ENCODE results near the gene ROR2. TPM values are rescaled to one million over a fixed set of nuclear protein-coding genes. Genes with fewer than 3 reads are reported as not detected.

The ROR2 gene
- total and polyA plus RNA-seq, 2 of the 13 experiments (the other 11 are each of a cell fraction or from before 2014, with no cell fraction given): not detected

GRCh38 chr9:91516081-91516480, 433.9 kb downstream of the ROR2 start:
- no peaks in the 10 kb centered on the region for H3K4me1 ChIP-seq (ENCODE audit: insufficient read depth, low read length)
- H3K36me3 ChIP-seq (replicated peaks in 1 of 2; ENCODE audit: control insufficient read depth in 1 of 2, insufficient read depth in 2 of 2, low read length in 2 of 2): no peaks in the 10 kb centered on the region
- H3K4me3 ChIP-seq (replicated peaks in 1 of 3; ENCODE audit: insufficient read depth in 1 of 3, low read depth in 2 of 3, low read length in 3 of 3): no peak overlapping the region
- no peak overlapping the region for H2AFZ ChIP-seq (ENCODE audit: low read length)
- no peak overlapping the region for H3K27ac ChIP-seq (ENCODE audit: extremely low read length, insufficient read depth, low read length)
- POLR2A ChIA-PET: no interaction called here
- 0 out of 5 replicates have a peak, but pooled peaks cover 0 to 4% of the 10 kb centered on the region in 2 experiments for H3K27me3 ChIP-seq (ENCODE audit: control insufficient read depth in 1 of 2, insufficient read depth in 2 of 2, low read length in 2 of 2)
- BruUV-seq (replicated peaks): no TSS peak
- H3K79me2 ChIP-seq (ENCODE audit: insufficient read depth, low read length): no peaks in the 10 kb centered on the region
- H3K9me3 ChIP-seq (ENCODE audit: low read length): no peaks in the 10 kb centered on the region
- intact Hi-C loops (cut with micrococcal nuclease; ENCODE audit: unreplicated experiment) (no loop called here), in situ Hi-C loops (cut with HindIII; ENCODE audit: extremely low pct_ligation_motif_present, low pct_unique_long_range_greater_than_20kb) (no loop called here)
- FAIRE-seq (no peak), DNase-seq (ENCODE audit: low spot score) (no peak), ATAC-seq (no peak)
- TF ChIP-seq THAP8 (CRISPR knock-in tag; IDR thresholded peaks at IDR 0.05; ENCODE audit: borderline replicate concordance) (no peak), MYPOP (CRISPR knock-in tag; IDR thresholded peaks at IDR 0.05) (no peak), ZNF841 (CRISPR knock-in tag; IDR thresholded peaks at IDR 0.05; ENCODE audit: borderline replicate concordance) (no peak), ZNF891 (CRISPR knock-in tag; IDR thresholded peaks at IDR 0.05) (no peak), ZFP90 (CRISPR knock-in tag; IDR thresholded peaks at IDR 0.05; ENCODE audit: borderline replicate concordance) (no peak), MXD3 (CRISPR knock-in tag; IDR thresholded peaks at IDR 0.05) (no peak), MAFG (CRISPR knock-in tag; IDR thresholded peaks at IDR 0.05) (no peak), ZBTB21 (CRISPR knock-in tag; IDR thresholded peaks at IDR 0.05) (no peak), MED13 (CRISPR knock-in tag; IDR thresholded peaks at IDR 0.05) (no peak), ZNF432 (CRISPR knock-in tag; IDR thresholded peaks at IDR 0.05; ENCODE audit: borderline replicate concordance) (no peak), ONECUT2 (CRISPR knock-in tag; IDR thresholded peaks at IDR 0.05) (no peak), ZNF552 (CRISPR knock-in tag; IDR thresholded peaks at IDR 0.05; ENCODE audit: borderline replicate concordance) (no peak), FOXK1 (CRISPR knock-in tag; IDR thresholded peaks at IDR 0.05; ENCODE audit: borderline replicate concordance, low read depth) (no peak)
- WGBS (ENCODE audit: low lambda C conversion rate): 44% methylated on average over 4 of the region's 4 CpGs
- no peak overlapping the region for H3K9ac ChIP-seq (ENCODE audit: insufficient read depth, low read depth, low read length)
- no peak overlapping the region for H3K4me2 ChIP-seq (ENCODE audit: low read depth, low read length)
- CTCF ChIA-PET (ENCODE audit: low intra/inter-chr PET ratio, low total read pairs): no interaction called here
- H4K20me1 ChIP-seq (ENCODE audit: insufficient read depth, low read length): no peaks in the 10 kb centered on the region
